SW 1271 (cell line): ENCODE measurements around the gene INO80.
"Not testable (repeated sequence)": the region's sequence is repeated elsewhere in the genome, so short reads cannot be mapped to it uniquely, and the experiment has no call there.

Source experiments
- DNase-seq, 2 experiments: peaks; one replicate each; lab custom pipeline; 2025; lab: John Stamatoyannopoulos, UW

Gene INO80

DNA sequence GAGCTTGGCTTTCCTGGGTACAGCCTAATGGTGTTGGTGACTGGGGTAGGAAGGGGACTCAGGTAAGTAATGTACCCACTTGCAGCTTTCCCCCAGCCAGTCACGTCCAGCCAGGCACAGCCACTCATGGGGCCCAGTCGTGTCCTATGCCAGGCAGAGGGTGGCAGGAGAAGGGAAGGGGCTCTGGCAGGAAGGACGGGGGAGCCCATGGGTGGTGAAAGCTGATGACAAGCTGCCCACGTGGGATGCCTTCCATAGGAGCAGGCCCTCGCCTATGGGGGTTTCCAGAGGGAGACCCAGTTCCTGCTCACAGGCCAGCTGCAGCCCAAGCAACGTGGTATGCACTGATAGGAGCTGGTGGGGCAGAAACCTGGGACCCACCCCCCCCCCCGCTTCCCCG is 152.1 kb downstream of the INO80 start:
- no peak for DNase-seq

DNA sequence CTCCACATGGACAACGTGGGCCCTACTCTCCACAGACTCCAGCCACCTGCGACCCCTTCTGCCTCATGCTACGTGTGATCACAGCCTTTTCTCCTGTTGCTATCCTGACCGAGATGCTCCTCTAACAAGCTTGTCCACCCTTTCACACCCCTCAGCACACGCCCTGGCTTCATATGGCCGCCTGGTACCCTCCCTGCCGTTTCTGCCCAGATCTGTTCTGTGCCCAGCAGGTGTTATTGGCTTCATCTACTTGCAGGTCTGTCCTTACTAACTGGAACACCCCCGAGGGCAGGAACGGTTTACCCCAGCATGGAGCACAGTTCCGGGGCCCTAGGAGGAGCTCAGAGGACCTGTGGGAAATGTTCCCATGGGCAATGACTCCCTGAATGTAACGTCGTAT is 152.9 kb downstream of the INO80 start:
- no peak for DNase-seq

DNA sequence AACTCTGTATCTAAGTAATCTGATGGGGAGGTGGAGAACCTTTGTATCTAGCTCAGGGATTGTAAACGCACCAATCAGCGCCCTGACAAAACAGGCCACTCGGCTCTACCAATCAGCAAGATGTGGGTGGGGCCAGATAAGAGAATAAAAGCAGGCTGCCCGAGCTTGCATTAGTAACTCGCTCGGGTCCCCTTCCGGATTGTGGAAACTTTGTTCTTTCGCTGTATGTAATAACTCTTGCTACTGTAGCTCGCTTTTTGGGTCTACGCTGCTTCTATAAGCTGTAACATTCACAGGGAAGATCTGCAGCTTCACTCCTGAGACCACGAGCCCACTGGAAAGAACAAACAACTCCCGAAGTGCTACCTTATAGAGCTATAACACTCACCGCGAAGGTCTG is 153.8 kb downstream of the INO80 start:
- DNase-seq, result not testable (repeated sequence)

DNA sequence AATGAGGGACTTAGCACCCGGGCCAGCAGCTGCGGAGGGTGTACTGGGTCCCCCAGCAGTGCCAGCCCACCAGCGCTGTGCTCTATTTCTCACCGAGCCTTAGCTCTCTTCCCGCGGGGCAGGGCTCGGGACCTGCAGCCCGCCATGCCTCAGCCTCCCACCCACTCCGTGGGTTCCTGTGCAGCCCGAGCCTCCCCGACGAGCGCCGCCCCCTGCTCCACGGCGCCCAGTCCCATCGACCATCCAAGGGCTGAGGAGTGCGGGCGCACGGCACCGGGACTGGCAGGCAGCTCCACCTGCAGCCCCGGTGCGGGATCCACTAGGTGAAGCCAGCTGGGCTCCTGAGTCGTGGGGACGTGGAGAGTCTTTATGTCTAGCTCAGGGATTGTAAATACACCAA is 154.3 kb downstream of the INO80 start:
- not testable (repeated sequence) for DNase-seq

DNA sequence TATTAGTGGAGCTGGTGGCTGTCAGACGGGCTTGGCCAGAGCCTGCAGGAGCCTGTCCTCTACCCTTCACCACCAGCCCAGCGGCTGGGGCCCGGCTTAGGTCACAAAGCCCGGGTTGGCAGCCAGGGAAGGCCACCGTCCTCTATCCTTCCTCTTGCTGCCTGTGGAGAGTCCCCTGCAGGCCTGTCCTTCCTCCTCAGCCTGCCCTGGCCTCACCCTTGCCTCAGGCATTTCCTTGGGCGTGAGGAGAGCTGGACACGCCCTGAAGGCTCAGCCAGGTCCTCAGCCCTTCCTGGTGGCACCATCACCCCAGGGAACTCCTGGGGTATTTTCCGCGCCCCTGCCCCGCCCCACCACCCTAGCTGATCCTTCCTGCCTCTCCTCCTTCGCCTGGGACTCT is 155.2 kb downstream of the INO80 start:
- no peak for DNase-seq

DNA sequence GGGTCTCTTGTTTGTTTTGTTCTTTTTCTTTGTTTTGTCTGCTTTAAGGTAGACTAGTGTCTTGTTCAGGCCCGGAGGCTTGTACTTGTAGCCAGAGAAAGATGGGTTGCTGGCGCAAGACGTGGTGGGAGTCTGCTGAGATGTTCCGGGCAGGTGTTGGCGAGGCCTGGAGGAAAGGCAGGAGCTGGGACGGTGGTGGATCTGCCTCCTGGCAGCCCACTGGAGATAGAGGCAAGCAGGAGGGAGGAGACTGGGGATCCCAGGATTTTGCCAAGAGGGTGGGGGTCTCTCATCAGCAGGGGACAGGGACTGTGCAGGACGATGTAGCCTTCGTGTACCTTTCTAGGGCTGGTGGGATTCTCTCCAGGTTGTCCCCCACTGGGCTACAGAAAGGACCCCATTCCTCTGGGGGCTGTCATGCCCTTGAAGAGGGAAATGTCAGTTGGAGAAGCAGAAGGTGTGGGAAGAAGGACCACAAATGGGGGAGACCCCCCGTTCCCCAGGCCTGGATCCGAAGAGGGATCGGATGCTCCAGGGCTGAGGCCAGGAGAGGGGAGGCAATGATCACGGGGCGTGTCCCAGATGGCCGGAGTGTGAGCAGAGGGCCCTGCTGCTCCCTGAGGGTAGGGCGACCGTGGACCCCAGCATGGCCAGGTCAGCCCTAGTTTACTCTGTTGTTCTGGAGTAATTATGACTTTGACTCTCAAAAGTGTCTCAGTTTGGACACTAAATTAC is 155.8 kb downstream of the INO80 start:
- no peak for DNase-seq

DNA sequence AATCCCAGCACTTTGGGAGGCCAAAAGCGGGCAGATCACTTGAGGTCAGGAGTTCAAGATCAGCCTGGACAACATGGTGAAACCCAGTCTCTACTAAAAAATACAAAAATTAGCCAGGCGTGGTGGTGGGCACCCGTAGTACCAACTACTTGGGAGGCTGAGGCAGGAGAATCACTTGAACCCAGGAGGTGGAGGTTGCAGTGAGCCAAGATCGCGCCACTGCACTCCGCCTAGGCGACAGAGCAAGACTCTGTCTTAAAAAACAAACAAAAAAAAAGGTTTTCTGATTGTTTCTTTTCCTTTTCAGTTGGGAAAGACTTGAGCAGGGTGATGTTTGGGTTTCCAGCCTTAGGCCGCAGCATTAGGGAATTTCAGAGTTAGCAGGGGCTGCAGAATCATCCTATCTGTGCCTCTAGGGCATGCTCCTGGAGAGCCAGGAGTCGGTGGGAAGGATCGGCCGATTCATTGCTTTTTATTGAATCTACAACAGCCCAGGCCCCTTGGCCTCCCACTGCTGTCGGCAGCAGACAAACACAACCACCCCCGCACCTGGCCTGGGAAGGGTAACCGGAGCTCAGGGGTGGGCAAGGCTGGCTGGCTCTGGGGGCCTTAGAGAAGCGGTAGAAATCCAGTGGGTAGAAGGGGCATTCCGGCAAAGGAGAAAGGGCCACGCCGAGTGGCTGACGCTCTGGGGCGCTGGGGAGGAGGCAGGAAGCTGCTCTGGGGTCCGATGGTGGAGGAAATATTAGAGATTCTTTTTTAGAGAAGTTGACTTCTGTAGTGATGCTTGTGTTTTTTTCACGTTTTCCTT is 156.5 kb downstream of the INO80 start:
- DNase-seq, result no peak

DNA sequence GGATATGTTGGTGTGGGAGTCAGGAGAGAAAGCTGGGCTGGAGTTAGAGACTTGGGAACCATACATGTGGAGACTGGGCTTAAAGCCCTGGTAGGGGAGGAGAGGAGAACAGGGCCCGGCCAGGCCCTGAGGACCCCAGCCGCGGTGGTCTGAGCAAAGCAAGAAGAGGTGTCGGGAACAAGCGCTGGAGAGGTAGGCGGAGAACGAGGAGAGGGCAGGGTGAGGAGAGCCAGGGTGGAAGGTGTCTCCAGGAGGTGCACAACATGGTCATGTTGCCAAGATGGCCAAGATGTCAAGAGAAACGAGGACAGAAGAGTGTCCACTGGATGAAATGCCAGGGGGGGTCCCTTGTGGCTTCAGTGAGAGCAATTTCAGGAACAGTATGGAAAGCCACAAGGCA is 157.4 kb downstream of the INO80 start:
- no peak for DNase-seq

DNA sequence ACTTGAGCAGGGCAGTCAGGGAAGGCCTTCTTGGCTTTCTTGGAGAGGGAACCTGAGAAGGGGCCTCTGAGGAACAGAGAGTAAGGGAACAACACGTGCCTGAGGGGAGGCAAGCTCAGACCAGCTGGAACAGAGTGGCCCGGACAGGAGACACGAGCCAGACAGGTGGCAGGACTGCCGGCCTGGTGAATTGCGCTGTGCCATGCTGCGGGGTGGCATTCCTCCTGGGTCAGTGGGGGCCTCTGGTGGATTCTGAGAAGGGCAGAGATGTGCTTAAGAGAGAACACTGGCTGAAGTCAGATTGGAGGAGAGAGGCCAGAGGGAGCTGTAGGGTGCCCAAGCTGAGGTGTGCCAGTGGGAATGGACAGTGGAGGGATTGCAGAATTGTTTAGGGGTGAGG is 157.9 kb downstream of the INO80 start:
- DNase-seq, result no peak

DNA sequence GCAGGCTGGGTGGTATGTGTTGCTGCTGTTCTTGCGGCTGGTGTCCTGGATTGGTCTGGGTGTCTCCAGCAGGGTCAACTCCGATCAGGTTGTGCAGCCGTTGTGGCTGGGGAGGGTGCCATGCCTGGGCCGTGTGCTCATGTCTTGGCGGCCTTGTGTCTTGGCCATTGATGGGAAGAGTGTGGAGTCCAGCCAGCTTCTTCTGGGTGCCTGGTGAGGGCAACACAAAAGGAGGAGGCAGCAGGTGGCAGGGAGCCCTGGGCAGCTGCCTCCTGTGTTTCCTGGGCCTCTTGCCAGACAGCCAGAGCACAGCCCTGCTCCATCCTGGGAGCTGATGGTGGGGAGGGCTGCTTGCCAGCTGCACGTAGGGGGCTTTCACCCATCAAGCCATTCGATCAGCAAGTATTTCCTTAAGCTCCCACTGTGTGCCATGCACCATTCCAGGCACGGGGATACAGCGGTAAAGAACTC is 158.5 kb downstream of the INO80 start:
- DNase-seq, result no peak

DNA sequence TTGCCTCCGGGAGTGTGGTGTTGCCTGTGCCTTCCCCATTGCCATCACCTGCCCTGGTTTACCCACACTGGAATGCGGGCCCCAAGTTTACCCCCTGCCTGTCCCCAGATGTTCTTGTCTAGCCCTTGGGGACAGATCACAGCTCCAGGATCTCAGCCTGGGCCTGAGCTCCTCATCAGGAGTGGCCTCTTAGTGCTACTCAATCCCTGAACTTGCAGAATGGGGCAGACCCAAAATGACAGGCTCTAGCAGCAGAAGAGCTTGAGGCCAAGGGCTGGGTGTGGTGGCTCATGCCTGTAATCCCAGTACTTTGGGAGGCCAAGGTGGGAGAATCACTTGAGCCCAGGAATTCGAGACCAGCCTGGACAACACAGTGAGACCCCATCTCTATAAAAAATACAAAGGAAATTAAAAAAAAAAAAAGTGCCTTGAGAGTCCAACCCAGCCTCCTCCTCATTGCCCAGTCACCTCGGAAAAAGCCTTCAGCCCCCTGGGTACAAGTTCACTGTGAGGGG is 159.0 kb downstream of the INO80 start:
- no peak for DNase-seq

DNA sequence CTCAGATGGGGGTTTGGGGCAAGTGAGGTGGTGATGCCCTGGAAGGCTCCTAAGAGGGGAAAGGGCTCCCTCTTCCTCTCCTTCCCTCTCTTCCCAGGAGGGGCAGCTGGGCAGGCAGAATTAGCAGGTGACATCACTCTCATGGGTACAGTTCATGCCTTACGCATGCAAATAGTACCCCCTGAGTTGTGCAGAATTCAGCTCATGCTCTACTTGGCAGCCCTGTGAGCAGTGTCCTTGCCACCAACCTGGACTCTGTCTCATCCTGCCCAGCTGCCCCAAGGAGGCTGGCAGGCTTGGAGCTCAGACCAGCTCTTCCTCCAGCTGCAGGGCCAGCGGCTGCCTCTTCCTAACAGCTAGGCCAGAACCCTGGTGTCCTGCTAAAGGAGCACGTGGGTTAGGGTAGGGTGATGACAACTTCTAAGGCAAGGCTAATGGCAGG is 159.5 kb downstream of the INO80 start:
- no peak for DNase-seq

DNA sequence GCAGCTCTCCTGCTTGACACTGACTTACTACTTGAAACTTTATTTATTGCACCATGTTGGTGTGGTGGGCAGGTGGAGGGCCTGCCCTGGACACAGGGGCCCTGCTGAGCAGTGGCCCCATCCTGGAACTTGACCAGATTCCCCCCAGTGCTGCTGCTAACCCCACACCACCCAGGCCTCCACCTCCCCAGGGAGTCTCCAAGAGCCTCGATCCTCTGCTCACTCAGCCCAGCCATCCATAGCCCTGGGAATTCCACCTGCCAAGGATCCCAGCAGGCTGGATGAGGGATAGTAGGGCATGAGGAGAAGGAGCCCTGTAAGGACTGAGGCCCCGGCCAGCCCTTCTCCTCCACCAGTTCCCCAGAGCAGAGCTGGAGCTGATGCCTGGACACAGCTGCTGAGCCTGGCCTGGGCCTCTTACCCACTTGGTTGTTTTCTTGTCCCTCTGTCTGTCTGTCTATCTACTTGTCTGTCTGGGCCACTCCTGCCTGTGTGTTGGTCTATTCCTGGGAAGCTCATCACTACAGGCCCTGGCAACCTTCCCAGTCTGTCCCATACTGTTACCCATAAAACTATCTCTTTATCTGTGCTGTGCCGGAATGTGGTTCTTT is 160.0 kb downstream of the INO80 start:
- DNase-seq, result no peak

DNA sequence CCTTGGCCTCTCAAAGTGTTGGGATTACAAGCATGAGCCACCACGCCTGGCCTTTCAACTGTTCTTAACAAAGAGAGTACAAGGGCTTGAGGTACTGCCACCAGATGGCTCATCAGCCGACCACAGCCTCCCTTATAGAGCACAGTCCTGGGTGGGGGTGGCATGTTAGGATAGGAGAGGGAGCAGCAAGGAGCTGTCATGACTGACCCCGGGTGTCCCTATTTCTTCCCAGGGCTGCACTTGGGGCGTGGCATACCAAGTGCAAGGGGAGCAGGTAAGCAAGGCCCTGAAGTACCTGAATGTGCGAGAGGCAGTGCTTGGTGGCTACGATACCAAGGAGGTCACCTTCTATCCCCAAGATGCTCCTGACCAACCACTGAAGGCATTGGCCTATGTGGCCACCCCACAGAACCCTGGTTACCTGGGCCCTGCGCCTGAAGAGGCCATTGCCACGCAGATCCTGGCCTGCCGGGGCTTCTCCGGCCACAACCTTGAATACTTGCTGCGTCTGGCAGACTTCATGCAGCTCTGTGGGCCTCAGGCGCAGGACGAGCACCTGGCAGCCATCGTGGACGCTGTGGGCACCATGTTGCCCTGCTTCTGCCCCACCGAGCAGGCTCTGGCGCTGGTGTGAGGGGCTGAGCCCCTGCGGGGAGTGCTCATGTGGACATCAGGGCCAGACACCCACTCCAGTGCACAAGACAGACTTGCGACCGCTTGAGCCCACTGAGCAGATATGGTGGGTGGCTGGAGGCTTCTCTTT is 160.8 kb downstream of the INO80 start:
- DNase-seq, result no peak

DNA sequence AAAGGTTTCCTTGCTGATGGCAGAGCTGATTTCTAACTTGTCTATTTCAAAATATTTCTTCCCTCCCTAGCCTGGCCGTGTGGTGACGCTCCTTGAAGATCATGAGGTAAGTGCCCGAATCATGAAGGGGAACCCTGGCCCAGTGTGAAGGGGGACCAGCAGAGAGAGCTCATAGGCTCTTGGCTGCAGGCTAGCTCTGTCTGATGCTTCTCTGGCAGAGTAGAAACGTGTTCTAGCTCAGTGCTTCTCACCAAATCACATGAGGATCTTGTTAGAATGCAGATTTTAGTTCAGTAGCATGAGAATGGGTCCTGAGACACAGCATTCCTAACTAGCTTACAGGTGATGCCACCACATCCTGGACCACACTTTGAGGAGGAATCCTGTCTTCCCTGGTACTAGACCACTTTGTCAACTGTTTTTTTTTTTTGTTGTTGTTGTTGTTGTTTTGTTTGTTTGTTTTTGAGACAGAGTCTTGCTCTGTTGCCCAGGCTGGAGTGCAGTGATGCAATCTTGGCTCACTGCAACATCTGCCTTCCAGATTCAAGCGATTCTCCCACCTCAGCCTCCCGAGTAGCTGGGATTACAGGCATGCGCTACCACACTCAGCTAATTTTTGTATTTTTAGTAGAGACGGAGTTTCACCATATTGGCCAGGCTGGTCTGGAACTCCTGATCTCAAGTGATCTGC is 161.8 kb downstream of the INO80 start:
- DNase-seq, result not testable (repeated sequence)

DNA sequence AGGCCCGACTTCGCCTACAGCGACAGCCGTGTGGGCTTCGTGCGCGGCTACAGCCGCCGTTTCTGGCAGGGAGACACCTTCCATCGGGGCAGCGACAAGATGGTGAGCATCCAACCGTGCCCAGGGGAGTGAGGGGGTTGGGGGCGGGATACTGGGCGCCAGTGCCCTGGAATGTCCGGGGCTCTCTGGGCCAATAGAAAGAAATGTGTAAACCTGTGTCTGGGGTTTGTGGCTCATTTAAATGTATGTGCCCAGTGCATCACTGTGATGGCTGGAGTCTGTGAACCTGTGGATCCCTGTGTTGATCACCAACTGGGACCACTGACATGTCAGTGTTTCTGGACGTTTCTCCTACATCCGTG is 162.4 kb downstream of the INO80 start:
- no peak for DNase-seq

DNA sequence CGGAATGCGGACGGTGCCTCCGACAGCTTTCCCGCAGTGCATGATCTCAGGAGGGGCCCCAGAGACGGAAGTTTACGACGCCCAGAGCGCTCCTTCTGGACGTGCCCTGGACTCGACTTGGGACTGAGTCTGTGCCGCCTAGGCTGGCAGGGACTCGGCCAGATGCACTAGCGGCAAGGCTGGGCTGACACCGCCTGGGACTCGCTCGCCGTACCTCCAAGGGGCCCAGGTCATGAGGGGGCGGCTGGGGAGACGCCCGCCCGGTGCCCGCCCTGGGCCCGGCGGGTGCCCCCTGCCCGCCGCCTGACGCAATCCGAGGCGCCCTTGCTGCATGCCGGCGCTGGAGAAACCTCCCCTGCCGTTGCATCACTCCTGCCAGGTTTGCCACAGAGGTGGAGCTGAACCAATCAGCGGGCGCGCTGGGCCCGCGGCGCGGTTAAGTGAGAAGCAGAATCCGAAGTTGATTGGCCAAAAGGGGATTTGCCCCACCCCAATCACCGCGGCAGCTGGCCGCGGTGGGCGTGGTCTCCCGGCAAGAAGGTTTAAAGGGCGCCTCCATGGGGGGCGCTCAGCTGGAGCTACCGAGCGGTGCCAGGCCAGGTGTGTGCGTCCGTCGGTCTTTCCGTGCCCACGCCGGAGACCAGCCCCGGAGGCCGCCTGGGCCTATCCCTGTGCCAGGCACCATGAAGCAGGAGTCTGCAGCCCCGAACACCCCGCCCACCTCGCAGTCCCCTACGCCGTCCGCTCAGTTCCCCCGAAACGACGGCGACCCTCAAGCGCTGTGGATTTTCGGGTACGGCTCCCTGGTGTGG is 163.0 kb downstream of the INO80 start, which contains the start of gene CHAC1:
Gene CHAC1 (plus strand): TSS at position 571 of the 812 bp plus-strand sequence. CDS start 113 bp downstream, at position 684.
- DNase-seq, result peak; percentile 71 to 88

DNA sequence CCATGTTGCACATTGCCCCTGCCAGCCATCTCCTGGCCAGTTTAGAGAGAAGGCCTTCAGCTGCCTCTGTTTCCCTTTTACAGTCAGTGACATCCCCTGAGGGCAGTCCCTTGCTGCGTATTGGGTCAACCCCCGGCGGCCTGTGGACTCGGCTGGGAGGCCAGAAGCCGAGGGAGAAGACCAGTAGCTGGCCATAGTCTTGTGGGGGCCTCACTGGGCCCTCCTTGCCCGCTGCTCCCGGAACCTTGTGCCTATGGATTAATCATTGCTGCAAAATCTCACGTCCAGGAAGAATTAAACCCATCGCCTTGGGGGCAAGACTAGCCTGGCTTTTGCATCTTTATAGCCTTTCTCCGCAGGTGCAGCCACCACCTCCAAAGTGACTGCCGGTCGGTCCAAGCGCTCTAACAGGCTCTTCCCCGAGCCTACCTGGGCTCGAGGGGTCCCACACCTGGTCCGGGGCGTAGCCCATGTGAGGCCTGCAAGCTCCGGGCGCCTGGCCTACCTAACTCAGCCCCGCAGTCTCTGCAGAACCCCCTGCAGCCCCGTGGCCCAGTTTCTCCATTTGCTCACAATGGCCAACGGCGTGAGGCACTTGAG is 163.7 kb downstream of the INO80 start:
- DNase-seq, result no peak

DNA sequence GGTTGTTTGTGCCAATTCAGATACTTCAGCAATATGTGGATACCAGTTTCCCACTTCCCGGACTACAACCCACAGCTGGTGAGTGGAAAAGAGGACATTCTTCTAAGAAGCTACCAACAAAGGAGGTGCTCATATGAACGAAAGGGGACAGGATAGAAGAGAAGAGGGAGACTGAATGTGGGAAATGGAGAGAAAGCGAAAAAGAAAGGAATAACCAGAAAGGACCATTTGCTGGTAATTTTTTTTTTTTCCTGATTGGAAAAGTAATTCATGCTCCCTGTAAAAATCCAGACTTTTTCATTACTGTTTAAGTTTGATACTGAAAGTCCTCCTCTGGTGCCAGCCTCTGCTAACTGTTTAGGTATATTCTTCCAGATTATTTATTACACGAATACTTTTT is 164.3 kb downstream of the INO80 start:
- no peak for DNase-seq

DNA sequence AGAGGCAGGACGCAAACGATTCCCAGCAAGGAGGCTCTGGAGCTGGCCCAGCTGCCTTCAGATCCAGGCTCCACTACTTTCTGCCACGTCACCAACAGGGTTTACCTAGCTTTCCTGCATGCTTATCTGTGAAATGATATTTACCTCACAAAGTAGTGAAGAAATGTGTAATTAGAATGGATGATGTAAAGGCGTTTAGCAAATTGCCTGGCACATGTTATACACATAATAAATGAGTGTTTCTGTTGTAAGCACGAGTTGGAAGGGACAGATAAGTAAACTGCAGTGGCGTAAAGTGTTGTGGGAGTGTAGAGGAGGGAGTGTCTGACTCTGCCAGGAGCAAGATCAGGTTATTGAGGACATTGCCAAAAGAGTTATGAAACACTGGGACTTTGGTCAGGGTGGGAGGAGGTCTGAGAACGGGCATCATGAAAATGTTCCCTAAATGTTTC is 166.3 kb downstream of the INO80 start:
- DNase-seq, result no peak
